Liver (tissue), 3 donors: ENCODE data around the gene VPS37B.

Experiments used
- ATF3 ChIP-seq: IDR thresholded peaks from 2 replicates; pipeline ENCODE4 v1.6.1; 2016; ENCODE audit warnings: antibody characterized with exemption
- CTCF ChIP-seq: fragments of 150-350 bp; IDR thresholded peaks from 2 replicates; pipeline ENCODE4 v1.5.1; 2017; ENCODE audit warnings: improper control_type of control experiment, low read depth, low read length; ENCODE audit not compliant: missing input control
- donor health status: healthy.
- donor health status: healthy.

GRCh38 chr12:122866379-122866778 lies 29.5 kb downstream of the VPS37B start:
- TF ChIP-seq CTCF (no peak), ATF3 (peak; percentile 32)
